H1 (cell line): Measurements from ENCODE around the gene CRYBG1. TPM values are rescaled to one million over a fixed set of nuclear protein-coding genes. Genes with fewer than 3 reads are reported as not detected.

Experiments used
- NANOG ChIP-seq: IDR thresholded peaks from 2 replicates; pipeline ENCODE4 v1.6.1; 2011; ENCODE audit warnings: low read length, low read depth, mild to moderate bottlenecking, inconsistent platforms; ENCODE audit not compliant: insufficient read depth, poor library complexity, severe bottlenecking
- TAF1 ChIP-seq: IDR thresholded peaks from 2 replicates; pipeline ENCODE4 v1.6.1; 2011; ENCODE audit warnings: mild to moderate bottlenecking, low read depth, low read length
- polyA plus RNA-seq, 7 experiments: library from polyadenylated mRNA; depleted of rRNA in 3 of 7; stranded (reverse) in 5 of 7; unstranded in 2 of 7; fragments of >200 nt in 5 of 7; fragments of 200-250 nt in 2 of 7; gene quantifications; 1 replicate in 5 of 7; 2 replicates in 1 of 7; 4 replicates in 1 of 7; pipeline versions ENCODE4 v1.2.1 to v1.2.3, GENCODE V29; 2011 to 2013; ENCODE audit warnings: missing spikeins in 2 of 7, mixed read lengths in 2 of 7
- total RNA-seq: library from RNA; stranded (reverse); fragmentation: NEBNext Ultra II Directional; extraction: Animal tissue kit (Norgen Biotek cat#: 25700); gene quantifications from 2 replicates; pipeline ENCODE4 v1.2.1, GENCODE V29; 2021

CRYBG1 gene
- total and polyA plus RNA-seq, 2 of the 8 experiments (the other 6 are each of a cell fraction or from before 2014, with no cell fraction given) = 2.2 to 11.6 TPM

- TF ChIP-seq TAF1 = no peak
- TF ChIP-seq NANOG = no peak
Measured at GRCh38 chr6:106363401-106364138, 3.1 kb downstream of the CRYBG1 start (continued).
